GM08714 (cell line): ENCODE measurements around the gene NIPAL4.

Experiments
- H3K4me3 ChIP-seq: fragments of 200-500 bp; sonication (Bioruptor generic); 2 replicates; pipeline ENCODE4 v1.5.1; 2014; ENCODE audit warnings: mild to moderate bottlenecking, low read length, inconsistent platforms
- ZNF274 ChIP-seq: IDR thresholded peaks from 2 replicates; pipeline ENCODE4 v1.6.1; 2012; ENCODE audit warnings: mild to moderate bottlenecking, low read depth, low read length

Gene NIPAL4

GRCh38 chr5:157454273-157454672 is 5.7 kb upstream of the NIPAL4 start:
- no peak overlapping the region for H3K4me3 ChIP-seq
- no peak for TF ChIP-seq ZNF274

- H3K4me3 ChIP-seq, result no peak overlapping the region
- no peak for TF ChIP-seq ZNF274
Measured at GRCh38 chr5:157455057-157455456, 5.0 kb upstream of the NIPAL4 start.

GRCh38 chr5:157456301-157456700 is 3.7 kb upstream of the NIPAL4 start:
- no peak for TF ChIP-seq ZNF274

GRCh38 chr5:157457391-157457790 is 2.6 kb upstream of the NIPAL4 start:
- no peak for TF ChIP-seq ZNF274
- no peak overlapping the region for H3K4me3 ChIP-seq

More at GRCh38 chr5:157456301-157456700, 3.7 kb upstream of the NIPAL4 start:
- H3K4me3 ChIP-seq, result no peak overlapping the region

- no peak for TF ChIP-seq ZNF274
Measured at GRCh38 chr5:157458835-157459234, 1.2 kb upstream of the NIPAL4 start.

GRCh38 chr5:157460921-157461792 is 1.1 kb downstream of the NIPAL4 start:
- H3K4me3 ChIP-seq, result no peak overlapping the region
- TF ChIP-seq ZNF274, result no peak

More at GRCh38 chr5:157458835-157459234, 1.2 kb upstream of the NIPAL4 start:
- H3K4me3 ChIP-seq, result no peak overlapping the region

- no peak for TF ChIP-seq ZNF274
Measured at GRCh38 chr5:157463081-157463480, 3.1 kb downstream of the NIPAL4 start.

GRCh38 chr5:157463621-157464518 is 3.9 kb downstream of the NIPAL4 start:
- TF ChIP-seq ZNF274, result no peak
- H3K4me3 ChIP-seq, result no peak overlapping the region

More at GRCh38 chr5:157463081-157463480, 3.1 kb downstream of the NIPAL4 start:
- H3K4me3 ChIP-seq, result no peak overlapping the region

- no peak for TF ChIP-seq ZNF274
- H3K4me3 ChIP-seq, result no peak overlapping the region
Measured at GRCh38 chr5:157464519-157465171, 4.6 kb downstream of the NIPAL4 start.

- H3K4me3 ChIP-seq, result no peak overlapping the region
- TF ChIP-seq ZNF274, result no peak
Measured at GRCh38 chr5:157468293-157468965, 8.4 kb downstream of the NIPAL4 start.

- no peak overlapping the region for H3K4me3 ChIP-seq
- TF ChIP-seq ZNF274, result no peak
Measured at GRCh38 chr5:157469073-157469472, 9.1 kb downstream of the NIPAL4 start.

- TF ChIP-seq ZNF274, result no peak
- H3K4me3 ChIP-seq, result no peak overlapping the region
Measured at GRCh38 chr5:157469687-157470086, 9.7 kb downstream of the NIPAL4 start.

GRCh38 chr5:157470631-157471030 is 10.6 kb downstream of the NIPAL4 start:
- no peak overlapping the region for H3K4me3 ChIP-seq
- TF ChIP-seq ZNF274, result no peak
